Activated CD8-positive, alpha-beta memory T cell treated with anti-CD3 and anti-CD28 coated beads, Interleukin-2, amount 50 U/mL, for 4 hours (primary cell): ENCODE measurements around the gene TSPAN9.

Source experiments
- DNase-seq: peaks from one replicate; pipeline ENCODE4 v3.0.0-alpha.2; 2020

TSPAN9 gene

DNA sequence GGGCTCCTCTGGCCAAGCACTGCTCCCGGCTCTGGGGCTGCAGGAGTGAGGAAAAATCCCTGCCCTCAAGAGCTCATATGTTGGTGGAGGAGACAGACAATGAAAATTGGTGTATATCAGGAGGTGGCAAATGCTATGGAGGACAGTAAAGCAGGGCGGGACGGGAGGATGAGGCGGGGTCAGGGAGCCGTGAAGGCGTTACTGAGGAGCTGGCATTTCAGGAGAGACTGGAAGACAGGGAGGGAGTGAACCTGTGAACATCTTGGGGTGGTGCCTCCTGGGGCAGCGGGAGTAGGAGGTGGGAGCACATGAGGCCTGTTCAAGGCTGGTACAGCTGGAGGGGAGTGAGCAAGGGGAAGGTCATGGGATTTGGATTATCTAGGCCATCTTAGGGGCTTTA lies 26.6 kb downstream of the TSPAN9 start:
- no peak for DNase-seq

DNA sequence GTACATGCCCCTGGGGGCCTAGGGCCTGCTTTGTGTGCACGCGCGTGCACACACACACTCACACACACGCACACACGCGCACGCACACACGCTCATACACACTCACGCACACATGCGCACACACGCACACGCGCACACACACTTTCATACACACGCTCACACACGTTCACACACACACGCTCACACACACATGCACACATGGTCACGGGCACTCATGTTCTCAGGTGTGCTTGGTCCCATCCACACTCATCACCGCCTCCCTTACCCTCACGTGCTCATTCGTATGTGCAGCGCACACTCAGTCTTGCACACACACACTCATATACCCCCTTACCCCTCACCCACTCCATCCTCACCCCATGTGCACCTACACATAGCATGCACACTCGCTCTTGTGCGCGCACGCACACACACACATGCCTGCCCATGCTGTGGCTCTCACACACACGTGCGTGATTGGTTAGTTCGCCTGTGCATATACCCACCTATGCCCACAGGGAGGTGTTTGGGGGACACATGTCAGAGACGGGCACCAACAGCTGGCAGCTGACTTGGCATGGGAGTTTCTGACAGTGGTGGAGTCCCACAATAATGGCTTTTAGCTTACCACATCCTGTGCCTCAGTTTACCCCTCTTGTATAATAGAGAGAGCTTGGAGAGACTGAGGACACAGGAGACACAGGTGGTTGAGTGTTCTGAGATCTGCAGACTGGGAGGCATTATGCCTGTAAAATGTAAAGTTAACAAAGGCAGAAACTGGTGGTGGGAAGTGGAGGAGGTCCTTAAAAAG lies 28.7 kb downstream of the TSPAN9 start:
- no peak for DNase-seq

DNA sequence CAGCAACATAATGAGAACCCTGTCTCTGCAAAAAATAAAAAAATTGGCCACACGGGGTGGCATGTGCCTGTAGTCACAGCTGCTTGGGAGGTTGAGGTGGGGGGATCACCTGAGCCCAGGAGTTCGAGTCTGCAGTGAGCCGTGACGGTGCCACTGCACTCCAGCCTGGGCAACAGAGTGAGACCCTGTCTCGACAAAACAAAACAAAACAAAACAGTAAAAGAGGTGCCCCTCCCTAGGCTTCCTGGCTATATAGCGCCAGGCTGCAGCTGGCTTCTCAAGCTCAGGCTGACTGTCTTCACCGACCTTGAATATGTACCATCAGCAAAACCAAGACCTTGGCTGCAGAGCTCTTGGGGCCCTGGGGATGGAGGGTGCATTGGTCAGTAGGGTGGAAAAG lies 29.4 kb downstream of the TSPAN9 start:
- no peak for DNase-seq

DNA sequence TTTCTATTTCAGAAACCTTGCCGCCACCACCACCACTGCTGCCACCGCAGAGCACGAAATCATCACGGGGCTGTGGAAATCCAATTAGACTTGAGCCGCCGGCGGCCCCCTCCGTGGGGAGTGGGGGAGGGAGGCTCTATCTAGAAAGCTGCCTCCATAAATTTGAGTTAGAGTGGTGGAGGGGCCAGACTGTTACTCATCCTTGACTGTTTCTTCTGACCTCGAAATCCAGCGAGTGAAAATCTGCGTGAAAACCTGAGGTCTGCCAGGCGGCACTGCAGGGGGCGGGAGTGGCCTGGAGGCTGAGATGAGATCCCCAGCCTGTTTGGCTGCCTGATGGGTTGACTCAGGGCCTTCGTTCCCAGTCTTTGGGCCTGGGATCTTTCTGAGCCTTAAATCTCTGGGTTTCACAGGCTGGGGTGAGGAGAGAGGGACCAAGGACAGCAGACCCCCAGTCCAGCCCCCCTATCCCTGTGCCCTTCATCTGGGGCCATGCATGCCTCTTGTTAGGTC lies 29.9 kb downstream of the TSPAN9 start:
- no peak for DNase-seq

DNA sequence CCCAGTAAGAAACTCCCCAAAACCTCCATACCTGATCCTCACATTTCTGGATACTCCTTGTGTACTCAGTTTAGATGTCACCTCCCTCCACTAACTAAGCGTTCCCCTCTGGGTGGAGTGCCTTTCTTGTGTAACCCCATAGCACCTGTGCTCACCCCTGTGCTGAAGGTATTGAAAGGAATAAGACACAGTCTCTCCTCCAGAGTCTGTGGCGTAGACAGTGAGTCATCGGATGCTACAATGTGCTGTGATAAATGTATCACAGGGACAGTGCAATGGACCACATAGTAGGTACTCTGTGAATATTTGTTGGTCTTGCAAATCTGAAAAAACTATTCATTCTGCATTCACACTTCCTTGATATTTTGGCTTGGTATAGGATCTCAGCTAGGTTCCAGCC lies 30.8 kb downstream of the TSPAN9 start:
- DNase-seq: no peak

DNA sequence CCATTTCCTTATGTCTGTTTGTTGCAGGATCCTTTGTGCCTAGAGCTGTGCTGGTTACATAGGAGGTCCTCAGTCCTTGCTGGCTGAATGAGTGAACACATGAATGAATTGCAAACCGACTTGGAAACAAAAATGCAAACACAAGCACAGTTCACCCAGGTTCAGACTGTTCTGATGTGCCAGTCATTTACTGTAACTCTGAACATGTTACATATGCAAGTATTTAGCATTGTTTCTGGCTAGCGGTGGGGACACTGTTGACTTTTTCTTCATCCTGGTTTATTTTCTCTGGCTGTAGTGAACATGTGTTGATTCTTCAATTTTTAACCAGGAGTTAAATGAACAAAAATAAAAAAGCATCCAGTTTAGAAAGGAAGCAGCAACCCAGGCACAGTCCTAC lies 33.4 kb downstream of the TSPAN9 start:
- no peak for DNase-seq

DNA sequence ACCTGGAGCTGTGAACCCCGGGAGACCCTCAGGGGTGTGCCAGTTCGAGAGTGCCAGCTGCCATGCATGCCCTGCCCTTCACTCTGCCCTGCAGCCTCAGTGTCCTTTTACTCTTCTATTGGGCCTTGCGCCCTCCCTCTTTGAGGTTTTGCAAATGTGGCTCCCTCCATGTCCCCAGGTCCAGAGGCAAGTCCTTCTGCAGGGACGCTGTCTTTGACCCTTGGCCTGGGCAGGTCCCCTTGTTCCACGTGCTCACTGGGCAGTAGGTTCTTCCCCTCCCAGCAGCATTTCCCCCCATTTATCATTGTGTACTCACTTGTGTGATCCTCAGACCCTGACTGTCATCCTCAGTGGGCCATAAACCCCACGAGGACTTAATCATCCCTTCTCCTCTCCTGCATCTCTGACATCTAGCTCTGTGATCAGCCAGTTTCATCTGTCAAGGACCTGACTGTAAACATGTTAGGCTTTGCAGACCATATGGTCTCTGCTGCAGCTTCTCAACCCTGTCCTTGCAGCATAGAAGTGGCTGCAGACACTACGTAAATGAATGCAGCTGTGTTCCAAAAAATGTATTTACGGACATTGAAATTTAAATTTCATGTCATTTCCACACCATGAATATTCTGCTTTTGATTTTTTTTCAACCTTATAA lies 36.6 kb downstream of the TSPAN9 start:
- DNase-seq: no peak

DNA sequence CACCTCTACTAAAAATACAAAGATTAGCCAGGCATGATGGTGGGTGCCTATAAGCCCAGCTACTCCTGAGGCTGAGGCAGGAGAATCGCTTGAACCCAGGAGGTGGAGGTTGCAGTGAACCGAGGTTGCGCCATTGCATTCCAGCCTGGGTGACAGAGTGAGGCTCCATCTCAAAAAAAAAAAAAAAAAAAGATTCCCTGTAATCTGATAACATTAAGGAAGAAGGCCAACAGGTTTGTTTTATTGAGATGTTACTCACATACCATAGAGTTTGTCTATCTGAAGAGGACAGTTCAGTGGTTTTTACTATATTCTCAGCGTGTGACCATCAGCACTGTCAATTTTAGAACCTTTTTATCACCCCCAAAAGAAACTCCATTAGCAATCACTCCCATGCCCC lies 37.5 kb downstream of the TSPAN9 start:
- no peak for DNase-seq

DNA sequence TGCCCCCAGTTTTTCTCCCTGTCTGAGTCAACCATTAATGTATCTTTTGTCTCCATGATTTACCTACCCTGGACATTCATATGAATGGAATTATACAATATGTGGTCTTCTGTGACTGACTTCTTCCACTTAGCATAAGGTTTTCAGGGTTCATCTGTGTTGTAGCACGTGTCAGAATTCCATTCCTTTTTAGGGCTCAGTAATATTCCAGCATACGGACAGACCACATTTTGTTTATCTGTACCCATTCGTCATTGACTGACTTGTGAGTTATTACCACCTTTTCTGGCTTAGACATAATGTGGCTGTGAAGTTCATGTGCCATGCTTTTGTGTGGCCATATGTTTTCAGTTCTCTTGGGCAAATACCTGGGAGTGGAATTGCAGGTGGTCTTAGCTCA lies 37.9 kb downstream of the TSPAN9 start:
- no peak for DNase-seq

DNA sequence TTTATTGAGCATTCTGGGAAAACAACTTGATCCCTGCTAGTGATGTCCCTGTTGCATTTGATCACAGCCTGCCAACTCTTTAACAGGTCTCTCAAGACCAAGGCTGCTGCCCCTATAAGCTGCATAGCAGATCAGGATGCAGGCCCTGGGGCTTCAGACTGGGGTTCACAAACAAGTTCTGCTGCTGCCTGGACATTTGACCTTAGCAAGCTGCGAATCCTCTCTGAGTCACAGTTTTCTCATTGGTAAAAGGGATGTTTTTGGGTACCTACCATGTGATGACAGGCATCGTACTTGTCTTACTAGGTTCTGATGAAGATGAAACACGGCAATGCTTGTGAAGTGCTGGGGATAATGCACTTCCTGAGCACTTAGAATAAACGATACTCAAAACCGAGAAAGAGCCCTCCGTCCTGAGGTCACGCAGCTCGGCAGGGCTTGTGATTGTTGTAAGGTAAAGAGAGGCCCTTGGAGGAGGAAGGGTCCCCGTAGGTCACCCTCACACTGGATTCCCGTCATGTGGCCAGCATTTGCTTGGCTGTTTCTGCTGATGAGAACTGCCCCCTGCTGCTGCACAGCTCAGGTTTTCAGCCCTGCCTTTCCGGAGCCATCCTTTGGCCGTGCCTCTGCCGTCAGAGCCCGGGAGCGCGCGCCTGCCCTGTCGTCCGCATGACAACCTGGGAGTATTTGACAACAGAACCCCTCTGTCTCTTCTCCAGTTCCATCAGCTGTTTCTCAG lies 39.1 kb downstream of the TSPAN9 start:
- no peak for DNase-seq

DNA sequence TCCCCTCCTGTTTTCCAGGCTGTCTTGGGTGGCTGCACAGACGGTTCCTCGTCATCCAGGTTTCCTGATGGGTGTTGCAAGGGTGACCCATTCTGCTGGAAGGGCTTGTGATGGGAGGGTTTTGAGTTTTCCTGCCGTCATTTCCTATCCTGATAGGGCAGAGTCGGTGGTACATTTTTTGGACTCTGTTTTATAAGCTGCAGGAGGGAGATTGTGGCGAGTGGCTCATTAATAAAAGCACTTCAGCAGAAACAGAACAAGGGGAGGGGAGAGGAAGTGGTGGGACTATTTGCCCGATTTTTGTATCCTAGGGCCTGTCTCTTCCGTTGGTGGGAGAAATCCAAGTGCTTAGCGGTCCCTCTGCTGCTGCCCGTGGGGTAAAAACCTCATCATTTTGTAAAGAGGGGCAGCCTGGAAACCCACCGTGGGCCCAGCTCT lies 40.0 kb downstream of the TSPAN9 start:
- DNase-seq: no peak

DNA sequence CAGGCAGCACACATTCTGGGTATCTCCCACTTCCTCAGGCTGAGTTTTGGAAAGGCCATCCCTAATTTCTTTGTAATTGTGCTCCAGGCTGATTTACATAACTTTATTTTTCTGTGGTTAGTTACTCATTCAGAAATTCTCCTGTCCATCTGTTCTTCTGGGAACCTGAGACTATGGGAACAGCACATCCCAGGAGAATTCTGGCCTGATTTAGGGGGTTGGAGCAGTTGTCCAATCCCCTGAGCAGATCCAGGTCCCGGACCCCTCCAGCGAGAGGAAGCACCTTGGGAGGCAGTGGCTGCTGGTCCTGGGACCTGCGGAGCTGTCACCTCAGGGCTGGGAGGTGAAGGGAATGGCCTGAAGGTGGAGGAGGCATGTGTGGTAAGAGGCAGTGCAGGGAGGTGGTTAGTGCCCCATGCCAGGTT lies 40.4 kb downstream of the TSPAN9 start:
- DNase-seq: no peak

DNA sequence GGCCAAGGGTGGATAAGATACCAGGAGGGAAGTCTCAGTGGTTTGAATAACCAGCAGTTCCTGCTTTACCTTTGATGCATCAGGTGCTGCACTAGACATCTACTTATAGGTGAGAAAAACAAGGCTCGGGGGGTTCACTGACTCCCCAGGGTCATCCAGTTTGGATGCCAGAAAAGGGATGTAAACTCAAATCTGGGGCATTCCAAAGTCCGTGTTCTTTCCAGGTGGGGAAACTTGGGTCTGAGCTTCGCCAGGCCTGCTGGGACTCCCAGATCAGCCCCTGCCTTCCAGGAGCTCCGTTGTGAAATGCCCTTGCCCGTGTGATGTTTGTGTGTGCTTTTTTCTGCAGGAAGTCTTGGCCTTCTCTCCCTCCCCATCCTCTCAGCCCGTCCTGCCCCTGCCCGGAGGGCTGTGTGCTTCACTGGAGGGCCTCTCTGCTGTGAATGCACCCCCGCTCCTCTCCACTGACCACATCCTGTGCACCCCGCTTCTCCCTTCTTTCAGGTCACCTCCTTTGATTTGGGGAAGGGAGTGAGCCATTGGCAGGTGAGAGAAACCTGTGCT lies 42.1 kb downstream of the TSPAN9 start:
- no peak for DNase-seq

DNA sequence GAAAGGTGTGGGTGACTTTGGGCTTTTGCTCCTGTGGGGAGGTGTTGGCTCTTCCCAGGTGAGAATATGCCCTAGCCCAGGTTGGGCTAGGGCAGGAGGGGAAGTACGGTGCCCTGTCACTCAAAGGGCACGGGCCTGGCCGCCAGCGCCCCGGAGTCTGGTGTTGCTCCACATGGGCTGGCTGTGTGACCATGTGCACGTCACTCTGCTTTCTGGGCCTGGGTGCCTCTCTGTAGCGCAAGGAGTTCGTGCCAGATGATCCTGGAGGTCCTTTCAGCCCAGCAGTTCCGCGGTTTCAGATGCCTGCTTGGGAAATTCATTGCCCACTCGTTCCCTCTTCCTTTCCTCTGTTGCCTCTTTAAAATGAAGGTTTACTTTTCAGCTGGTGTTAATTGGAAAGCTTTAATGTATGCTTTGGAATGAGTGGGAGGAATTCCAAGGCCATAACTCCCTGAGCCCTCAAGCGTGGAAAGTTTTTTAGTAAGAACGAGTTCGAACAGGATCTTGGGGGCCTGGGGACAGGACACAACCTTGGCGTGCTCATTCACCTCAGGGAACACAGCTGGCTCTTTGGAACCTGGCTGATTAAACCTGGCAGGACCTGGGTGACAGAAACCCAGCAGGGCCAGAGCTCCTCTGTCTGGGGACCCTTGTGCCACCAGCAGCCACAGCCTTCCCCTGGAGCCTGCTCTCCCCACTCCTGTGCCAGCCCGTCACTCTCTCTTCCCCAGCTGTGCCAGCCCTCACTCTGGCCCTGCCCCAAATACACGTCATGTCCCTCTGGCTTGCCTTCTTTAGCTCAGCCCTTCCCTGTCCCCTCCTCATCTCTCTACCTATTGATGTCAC lies 42.8 kb downstream of the TSPAN9 start:
- DNase-seq: no peak

DNA sequence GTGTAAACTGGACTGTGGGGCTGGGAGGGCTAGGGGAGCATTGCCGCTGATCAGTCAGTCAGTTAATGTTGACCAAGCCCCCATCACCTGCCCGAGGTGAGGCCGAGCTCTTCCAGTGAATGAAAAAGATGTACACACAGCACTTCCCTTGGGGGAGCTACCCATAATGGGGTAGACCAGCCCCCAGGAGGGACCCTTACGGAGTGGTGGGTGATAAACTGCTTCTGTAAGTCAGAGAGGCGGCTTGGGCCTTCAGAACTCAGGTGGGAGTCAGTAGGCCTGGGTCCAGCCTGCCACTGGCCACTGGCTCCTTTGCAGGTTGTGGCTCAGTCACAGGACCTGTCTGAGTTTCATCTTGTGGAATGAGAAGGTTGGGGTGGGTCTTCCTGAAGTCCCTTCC lies 43.5 kb downstream of the TSPAN9 start:
- no peak for DNase-seq

DNA sequence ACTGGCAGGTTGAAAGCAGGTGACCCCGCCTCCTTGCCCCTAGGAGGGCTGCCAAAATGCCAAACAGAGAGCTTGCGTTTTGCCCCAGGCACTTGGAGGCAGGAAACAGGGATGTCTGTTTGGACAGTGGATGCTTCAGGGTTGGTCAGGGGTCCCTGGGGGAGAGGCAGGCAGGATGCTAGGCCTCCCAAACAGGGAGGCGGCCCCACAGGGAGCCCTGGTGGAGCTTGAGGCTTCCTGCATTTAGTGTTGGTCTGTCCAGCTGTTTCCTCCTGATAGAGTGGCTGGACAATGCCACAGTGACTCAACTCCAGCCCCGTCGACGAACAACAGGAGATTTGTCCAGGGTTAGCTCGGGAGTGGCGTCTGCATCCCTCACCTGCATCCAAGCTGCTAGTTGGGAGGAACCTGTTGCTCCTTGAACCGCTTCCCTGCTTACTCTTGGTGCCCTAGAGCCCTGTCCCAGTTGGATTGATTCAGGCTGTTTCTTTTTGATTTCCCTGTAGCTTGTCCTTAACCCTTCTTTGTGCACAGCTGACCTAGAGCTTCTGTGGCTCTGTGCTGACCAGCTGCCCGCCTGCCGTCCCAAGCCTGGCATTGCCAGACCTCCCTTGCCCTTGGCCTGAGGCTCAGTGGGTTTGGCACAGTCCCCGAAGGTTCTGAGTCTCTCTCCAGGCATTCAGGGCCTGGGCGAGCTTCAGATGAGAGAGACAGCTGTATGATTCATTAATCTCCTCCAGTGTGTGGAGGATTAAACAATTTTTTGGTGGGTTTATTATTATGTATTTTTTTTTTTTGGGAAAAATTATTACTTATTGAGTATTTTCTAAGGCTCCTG lies 45.9 kb downstream of the TSPAN9 start:
- no peak for DNase-seq

DNA sequence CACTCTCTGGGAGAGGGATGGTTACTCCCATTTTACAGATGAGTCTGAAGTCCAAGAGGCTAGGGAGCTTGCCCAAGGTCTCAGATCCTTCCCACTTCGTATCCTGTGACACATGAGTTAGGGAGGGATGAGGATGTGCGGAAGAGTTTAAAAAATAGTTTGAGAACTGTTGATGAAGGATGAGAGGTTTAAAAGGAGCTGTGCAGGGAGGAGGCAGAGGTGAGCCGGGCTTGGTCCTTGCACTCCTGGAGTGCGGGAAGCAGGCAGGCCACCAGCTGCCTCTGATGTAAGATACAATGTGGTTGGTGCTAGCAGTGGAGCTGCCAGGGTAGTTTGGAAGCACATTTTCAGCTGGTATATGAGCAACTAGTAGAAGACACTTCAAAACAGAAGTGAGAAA lies 46.5 kb downstream of the TSPAN9 start:
- no peak for DNase-seq

DNA sequence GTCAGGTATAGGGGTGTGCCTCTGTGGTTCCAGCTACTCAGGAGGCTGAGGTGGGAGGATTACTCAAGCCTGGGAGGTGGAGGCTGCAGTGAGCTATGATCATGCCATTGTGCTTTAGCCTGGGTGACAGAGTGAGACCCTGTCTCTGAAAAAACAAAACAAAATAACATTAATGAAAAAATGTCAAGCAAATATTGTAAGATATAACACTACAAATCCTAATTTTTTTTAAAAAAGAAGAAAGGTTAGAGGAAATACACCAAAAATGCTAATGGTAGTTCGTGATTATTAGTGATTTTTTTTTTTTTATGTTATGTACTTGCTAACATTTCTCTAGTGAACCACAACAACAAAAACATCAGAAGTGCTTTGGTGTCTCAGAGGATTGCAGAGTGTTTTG lies 47.7 kb downstream of the TSPAN9 start:
- no peak for DNase-seq

DNA sequence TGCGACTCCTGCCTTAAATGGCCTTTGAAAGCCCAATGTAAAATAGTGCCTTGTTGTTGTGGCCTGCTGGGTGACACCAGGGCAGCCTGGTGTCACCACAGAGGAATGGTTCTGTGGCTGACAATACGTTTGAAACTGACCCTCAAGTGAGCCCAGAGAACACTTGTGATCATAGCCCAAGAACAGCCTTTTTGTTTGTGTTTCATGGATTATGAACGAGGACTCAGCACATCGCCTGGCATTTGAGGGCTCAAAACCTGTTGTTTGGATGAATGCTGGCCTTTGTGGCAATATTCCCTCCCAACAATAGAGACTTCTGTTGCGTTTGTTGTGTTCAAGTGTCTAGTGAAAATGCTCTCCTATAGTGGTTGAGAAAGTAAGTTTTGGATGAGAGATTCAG lies 48.5 kb downstream of the TSPAN9 start:
- no peak for DNase-seq

DNA sequence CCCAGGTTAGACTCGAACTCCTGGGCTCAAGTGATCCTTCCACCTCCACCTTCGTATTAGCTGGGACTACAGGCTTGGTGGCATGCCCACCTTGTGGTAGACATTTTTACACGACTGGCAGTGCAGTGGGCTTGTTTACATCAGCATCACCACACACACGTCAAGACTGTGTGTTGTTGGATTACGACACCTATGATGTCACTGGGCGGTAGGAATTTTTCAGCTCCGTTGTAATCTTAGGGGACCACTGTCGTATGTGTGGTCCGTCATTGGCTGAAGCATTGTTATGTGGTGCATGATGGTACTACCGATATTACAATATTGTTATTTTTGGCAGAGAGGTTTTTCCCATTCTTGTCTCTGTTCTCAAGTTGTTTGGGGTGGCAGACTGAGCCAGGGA lies 50.7 kb downstream of the TSPAN9 start:
- no peak for DNase-seq

DNA sequence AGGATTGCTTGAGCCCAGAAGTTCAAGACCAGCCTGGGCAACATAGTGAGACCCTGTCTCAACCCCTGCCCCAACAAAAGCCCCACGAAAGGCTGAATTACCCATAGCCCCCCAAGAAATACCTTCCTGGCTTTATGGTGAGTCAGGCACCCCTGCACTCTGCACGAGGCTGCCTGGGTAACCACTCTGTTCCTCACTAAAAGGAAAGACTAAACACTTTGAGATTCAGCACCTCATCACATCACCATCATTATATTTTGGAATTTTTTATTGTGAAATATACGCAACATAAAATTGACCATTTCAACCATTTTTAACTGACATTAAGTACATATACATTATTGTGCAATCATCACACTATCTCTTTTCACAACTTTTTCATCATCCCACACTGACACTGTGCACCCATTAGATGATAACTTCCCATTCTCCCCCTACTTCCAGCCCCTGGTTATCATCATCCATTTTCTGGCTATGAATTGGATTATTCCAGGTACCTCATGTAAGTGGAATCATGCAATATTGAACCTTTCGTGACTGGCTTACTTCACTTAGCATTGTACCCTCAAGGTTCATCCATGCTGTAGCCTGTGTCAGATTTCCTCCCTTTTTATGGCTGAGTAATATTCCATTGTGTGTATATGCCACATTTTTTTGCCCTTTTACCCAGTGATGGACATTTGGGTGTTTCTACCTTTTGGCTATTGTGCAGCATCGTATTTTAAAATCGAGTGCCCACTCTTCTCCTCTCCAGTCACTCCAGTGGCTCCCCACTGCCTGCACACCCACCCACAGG lies 51.5 kb downstream of the TSPAN9 start:
- no peak for DNase-seq
